PFSK-1 (cell line): ENCODE data around the gene NCAM2.

ENCODE experiments used
- FOXP2 ChIP-seq: optimal IDR thresholded peaks from 2 replicates; pipeline ENCODE3; 2011; ENCODE audit warnings: borderline replicate concordance, control low read depth, inconsistent platforms; ENCODE audit not compliant: insufficient read depth; ENCODE audit errors: extremely low read length, extremely low read depth
- POLR2AphosphoS5 ChIP-seq: IDR thresholded peaks from 2 replicates; pipeline ENCODE4 v1.6.1; 2012; ENCODE audit warnings: low read depth, mild to moderate bottlenecking, control low read depth, low read length, moderate library complexity
- SIN3A ChIP-seq: IDR thresholded peaks from 2 replicates; pipeline ENCODE4 v1.6.1; 2012; ENCODE audit warnings: mild to moderate bottlenecking, low read length, moderate library complexity, borderline replicate concordance; ENCODE audit not compliant: insufficient read depth
- TAF1 ChIP-seq: IDR thresholded peaks from 2 replicates; pipeline ENCODE4 v1.6.1; 2012; ENCODE audit warnings: low read length, control low read depth, borderline replicate concordance; ENCODE audit not compliant: insufficient read depth
- TF ChIP-seq, protein P1 (sequence below), 2 experiments: IDR thresholded peaks; 2 replicates each; pipeline versions ENCODE4 v1.6.1 to v1.8.0; 2011 to 2012; ENCODE audit warnings: low read depth in 2 of 2, low read length in 2 of 2, control low read depth in 1 of 2, inconsistent platforms in 1 of 2, mild to moderate bottlenecking in 1 of 2, moderate library complexity in 1 of 2; ENCODE audit not compliant: insufficient read depth in 1 of 2

NCAM2 gene

DNA sequence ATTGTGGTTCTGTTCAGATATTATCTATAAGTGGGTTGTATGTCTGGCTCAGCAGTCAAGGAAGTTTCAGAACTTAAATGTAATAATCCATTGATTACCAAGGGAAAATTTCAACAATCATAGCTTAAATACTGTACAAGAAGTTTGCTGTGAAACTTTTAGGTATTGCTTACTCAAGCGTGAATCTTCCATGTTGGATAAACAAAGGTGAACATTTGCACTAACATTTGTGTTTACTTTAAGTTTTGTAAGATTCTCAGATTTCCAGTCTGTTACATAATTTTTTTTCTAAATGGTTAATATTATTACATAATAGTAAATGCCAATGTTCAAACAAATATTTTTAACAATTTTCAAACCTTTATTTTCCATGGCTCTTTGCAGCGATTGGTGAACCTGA, 285.6 kb downstream of the NCAM2 start:
- TF ChIP-seq SIN3A: no peak
- TF ChIP-seq, protein P1, sequence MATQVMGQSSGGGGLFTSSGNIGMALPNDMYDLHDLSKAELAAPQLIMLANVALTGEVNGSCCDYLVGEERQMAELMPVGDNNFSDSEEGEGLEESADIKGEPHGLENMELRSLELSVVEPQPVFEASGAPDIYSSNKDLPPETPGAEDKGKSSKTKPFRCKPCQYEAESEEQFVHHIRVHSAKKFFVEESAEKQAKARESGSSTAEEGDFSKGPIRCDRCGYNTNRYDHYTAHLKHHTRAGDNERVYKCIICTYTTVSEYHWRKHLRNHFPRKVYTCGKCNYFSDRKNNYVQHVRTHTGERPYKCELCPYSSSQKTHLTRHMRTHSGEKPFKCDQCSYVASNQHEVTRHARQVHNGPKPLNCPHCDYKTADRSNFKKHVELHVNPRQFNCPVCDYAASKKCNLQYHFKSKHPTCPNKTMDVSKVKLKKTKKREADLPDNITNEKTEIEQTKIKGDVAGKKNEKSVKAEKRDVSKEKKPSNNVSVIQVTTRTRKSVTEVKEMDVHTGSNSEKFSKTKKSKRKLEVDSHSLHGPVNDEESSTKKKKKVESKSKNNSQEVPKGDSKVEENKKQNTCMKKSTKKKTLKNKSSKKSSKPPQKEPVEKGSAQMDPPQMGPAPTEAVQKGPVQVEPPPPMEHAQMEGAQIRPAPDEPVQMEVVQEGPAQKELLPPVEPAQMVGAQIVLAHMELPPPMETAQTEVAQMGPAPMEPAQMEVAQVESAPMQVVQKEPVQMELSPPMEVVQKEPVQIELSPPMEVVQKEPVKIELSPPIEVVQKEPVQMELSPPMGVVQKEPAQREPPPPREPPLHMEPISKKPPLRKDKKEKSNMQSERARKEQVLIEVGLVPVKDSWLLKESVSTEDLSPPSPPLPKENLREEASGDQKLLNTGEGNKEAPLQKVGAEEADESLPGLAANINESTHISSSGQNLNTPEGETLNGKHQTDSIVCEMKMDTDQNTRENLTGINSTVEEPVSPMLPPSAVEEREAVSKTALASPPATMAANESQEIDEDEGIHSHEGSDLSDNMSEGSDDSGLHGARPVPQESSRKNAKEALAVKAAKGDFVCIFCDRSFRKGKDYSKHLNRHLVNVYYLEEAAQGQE (IDR thresholded peaks at IDR 0.05; ENCODE audit: insufficient read depth in 1 of 2, low read depth in 2 of 2, low read length in 2 of 2): no peak
- no peak for TF ChIP-seq FOXP2
- TF ChIP-seq POLR2AphosphoS5: no peak
- TF ChIP-seq TAF1: no peak

DNA sequence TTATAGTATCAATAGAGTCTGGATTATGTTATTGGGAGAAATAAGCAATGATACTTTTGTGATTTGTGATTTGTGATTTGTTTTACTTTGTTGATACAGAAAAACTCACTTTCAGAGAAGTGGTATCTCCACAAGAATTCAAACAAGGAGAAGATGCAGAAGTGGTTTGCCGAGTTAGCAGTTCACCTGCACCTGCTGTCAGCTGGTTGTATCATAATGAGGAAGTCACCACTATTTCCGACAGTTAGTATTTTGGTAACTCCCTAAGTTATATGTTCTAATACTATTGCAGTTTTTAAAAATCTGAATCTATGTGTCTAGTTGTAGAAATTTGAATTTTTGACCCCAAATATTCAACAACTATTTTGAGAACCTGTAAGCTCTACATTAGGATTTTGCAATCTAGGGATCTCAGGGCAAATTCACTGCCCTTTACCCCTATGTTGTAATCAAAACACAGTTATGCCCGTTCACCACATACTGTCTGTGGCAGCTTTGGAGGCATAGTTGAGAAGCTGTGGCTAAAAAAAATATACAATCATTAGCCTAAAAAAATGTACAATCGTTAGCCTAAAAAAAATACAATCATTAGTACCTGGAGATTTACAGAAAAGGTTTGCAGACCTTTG, 288.1 kb downstream of the NCAM2 start:
- TF ChIP-seq FOXP2 (no peak), POLR2AphosphoS5 (no peak), TAF1 (no peak), SIN3A (no peak)
- TF ChIP-seq, protein P1 (IDR thresholded peaks at IDR 0.05; ENCODE audit: insufficient read depth in 1 of 2, low read depth in 2 of 2, low read length in 2 of 2): no peak

DNA sequence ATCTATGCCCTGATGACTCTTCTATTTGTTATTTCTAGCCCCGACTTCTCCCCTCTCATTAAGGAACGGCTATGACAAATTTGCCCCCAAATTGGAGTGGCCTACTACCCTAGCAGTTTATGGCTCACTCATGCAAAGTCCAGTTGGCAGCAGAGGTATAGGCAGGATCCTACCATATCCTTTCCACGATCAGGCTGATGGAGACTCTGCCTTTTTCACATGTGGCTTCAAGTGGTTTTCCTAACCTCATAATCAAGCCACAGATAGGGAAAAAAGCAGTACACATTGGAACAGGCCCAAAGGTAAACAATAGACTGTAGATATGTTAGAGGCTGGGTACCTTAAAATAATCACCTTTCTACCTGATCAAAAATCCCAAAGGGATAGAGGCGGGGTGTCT, 292.5 kb downstream of the NCAM2 start:
- TF ChIP-seq FOXP2: no peak
- no peak for TF ChIP-seq SIN3A
- TF ChIP-seq TAF1: no peak
- no peak for TF ChIP-seq POLR2AphosphoS5
- TF ChIP-seq, protein P1 (IDR thresholded peaks at IDR 0.05; ENCODE audit: insufficient read depth in 1 of 2, low read depth in 2 of 2, low read length in 2 of 2): no peak

DNA sequence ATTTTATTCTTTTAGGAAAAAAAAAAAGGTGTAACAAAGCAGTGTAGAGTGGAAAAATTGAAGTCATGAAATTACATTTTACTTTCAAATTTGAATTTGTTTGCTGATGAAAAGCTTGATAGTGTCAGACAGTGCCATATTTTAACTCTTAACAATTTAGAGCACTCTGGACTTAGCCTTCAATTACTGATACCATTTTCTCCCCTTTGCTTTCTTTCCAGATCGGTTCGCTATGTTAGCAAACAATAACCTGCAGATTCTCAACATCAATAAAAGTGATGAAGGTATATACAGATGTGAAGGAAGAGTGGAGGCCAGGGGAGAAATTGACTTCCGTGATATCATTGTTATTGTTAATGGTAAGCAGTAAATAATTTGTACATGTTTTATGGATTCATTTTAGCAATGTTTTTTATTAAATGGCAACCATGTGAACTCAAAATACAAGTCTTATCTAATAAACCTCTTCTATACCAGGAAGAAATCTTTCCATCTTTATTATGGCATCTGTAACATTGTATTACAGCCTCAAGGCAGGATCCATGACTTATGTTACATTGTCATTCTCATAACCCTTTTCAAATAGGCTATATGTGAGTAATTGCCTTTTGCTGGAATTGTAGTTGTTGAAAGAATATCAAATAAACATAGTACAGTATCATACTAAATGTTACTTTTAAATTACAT, 293.8 kb downstream of the NCAM2 start:
- no peak for TF ChIP-seq TAF1
- TF ChIP-seq FOXP2: no peak
- TF ChIP-seq POLR2AphosphoS5: no peak
- no peak for TF ChIP-seq SIN3A
- TF ChIP-seq, protein P1 (IDR thresholded peaks at IDR 0.05; ENCODE audit: insufficient read depth in 1 of 2, low read depth in 2 of 2, low read length in 2 of 2): no peak
